Upper lobe of left lung (tissue), 6 donors: ENCODE measurements around the gene NCOA1. TPM values are rescaled to one million over a fixed set of nuclear protein-coding genes. Genes with fewer than 3 reads are reported as not detected.

Source experiments
- ATAC-seq, 2 donors: fragments of 200-7000 bp; cut with Tn5 transposase; one replicate each; pipeline ENCODE4 v1.9.1; 2022; ENCODE audit warnings: mild to moderate bottlenecking in 2 of 2, moderate library complexity in 2 of 2; ENCODE audit not compliant: low FRiP score in 2 of 2
- DNase-seq, 2 donors: peaks; one replicate each; pipeline ENCODE4 v3.0.0-alpha.2; 2019 to 2020
- H3K27ac ChIP-seq, 4 donors: fragments of 200-600 bp; sonication (generic); one replicate each; pipeline ENCODE4 v1.5.1; 2016 to 2019
- H3K27me3 ChIP-seq, 4 donors: fragments of 200-600 bp; sonication (generic); one replicate each; pipeline ENCODE4 v1.5.1; 2017 to 2019
- H3K36me3 ChIP-seq, 4 donors: fragments of 200-600 bp; sonication (generic); one replicate each; pipeline ENCODE4 v1.5.1; 2016 to 2019
- H3K4me1 ChIP-seq, 4 donors: fragments of 200-600 bp; sonication (generic); one replicate each; pipeline ENCODE4 v1.5.1; 2018 to 2019
- H3K4me3 ChIP-seq, 4 donors: fragments of 200-600 bp; sonication (generic); one replicate each; pipeline ENCODE4 v1.5.1; 2017 to 2019; ENCODE audit warnings: mild to moderate bottlenecking in 2 of 4, moderate library complexity in 1 of 4
- H3K9me3 ChIP-seq, 4 donors: fragments of 200-600 bp; sonication (generic); one replicate each; pipeline ENCODE4 v1.5.1; 2018 to 2019
- EP300 ChIP-seq, 4 donors: sonication (generic); formaldehyde crosslinking; IDR thresholded peaks; one replicate each; pipeline ENCODE4 v1.5.1; 2017; ENCODE audit warnings: antibody characterized with exemption in 4 of 4, control low read depth in 2 of 4
- POLR2A ChIP-seq, 4 donors: fragments of 450-650 bp; IDR thresholded peaks; one replicate each; pipeline ENCODE4 v1.5.1; 2016 to 2017; ENCODE audit warnings: antibody characterized with exemption in 4 of 4, mild to moderate bottlenecking in 2 of 4
- POLR2AphosphoS5 ChIP-seq, 2 donors: sonication (generic); formaldehyde crosslinking; IDR thresholded peaks; one replicate each; pipeline ENCODE4 v1.5.1; 2017; ENCODE audit warnings: antibody characterized with exemption in 2 of 2
- WGBS, 2 donors: methylation state at CpG; one replicate each; pipeline ENCODE4 v1.1.5; 2017 to 2018; 5-methylcytosine and 5-hydroxymethylcytosine counted together
- total RNA-seq, 6 donors: library from RNA; depleted of rRNA in 4 of 6; stranded (reverse); fragments of >200 nt in 4 of 6; gene quantifications; one replicate each; pipeline versions ENCODE4 v1.1.0 to v1.2.1, GENCODE V29; 2016 to 2021
- TF ChIP-seq, protein P1 (sequence below), 6 experiments: fragments of 450-650 bp in 4 of 6; fragments of 200-600 bp in 2 of 6; sonication (generic) in 2 of 6; IDR thresholded peaks; one replicate each; pipeline ENCODE4 v1.5.1; 2016 to 2019; ENCODE audit warnings: antibody characterized with exemption in 6 of 6
- donor health status: DM: no; HTN: no; CAD: no; lungs with moderate emphysema.
- donor health status: DM: no; HTN: yes; CAD: no; lungs with severe emphysema.

Gene NCOA1
- total RNA-seq, 6 donors from 2014 or later: 38.3 to 68.1 (median 42.5) TPM

GRCh38 chr2:24497685-24498084 is 6.6 kb downstream of the NCOA1 start:
- H3K4me3 ChIP-seq: no peak overlapping the region
- TF ChIP-seq, protein P1, sequence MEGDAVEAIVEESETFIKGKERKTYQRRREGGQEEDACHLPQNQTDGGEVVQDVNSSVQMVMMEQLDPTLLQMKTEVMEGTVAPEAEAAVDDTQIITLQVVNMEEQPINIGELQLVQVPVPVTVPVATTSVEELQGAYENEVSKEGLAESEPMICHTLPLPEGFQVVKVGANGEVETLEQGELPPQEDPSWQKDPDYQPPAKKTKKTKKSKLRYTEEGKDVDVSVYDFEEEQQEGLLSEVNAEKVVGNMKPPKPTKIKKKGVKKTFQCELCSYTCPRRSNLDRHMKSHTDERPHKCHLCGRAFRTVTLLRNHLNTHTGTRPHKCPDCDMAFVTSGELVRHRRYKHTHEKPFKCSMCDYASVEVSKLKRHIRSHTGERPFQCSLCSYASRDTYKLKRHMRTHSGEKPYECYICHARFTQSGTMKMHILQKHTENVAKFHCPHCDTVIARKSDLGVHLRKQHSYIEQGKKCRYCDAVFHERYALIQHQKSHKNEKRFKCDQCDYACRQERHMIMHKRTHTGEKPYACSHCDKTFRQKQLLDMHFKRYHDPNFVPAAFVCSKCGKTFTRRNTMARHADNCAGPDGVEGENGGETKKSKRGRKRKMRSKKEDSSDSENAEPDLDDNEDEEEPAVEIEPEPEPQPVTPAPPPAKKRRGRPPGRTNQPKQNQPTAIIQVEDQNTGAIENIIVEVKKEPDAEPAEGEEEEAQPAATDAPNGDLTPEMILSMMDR (IDR thresholded peaks at IDR 0.05): no peak
- H3K9me3 ChIP-seq: no peaks in the 10 kb centered on the region
- ATAC-seq (no peak), DNase-seq (no peak)
- H3K27me3 ChIP-seq: no peaks in the 10 kb centered on the region
- no peaks in the 10 kb centered on the region for H3K36me3 ChIP-seq
- H3K4me1 ChIP-seq: peaks cover 17 to 40% (median 35%) of the 10 kb centered on the region in 4 donors
- H3K27ac ChIP-seq: no peak overlapping the region

DNA sequence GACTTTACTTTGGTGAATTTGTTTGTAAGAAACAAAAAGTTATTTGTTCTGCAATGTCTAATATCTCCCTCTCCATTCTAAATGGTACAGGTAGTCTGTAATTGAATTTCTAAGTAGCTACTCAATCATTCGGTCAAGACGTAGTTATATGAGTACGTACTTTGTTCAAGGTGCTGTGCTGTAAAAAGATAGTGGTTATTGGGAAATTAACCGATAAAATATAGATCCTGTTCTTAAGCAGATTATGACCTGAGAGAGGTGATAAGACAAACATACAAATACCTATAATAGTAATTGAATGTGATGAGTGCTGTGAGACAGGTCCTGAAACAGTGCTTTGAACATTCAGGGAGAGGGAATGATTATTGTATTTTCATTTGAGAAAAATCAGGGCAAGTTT is 7.1 kb downstream of the NCOA1 start:
- peaks cover 14 to 36% (median 31%) of the 10 kb centered on the region in 4 donors for H3K4me1 ChIP-seq
- ATAC-seq: no peak

GRCh38 chr2:24501813-24502212 is 10.8 kb downstream of the NCOA1 start:
- DNase-seq (no peak), ATAC-seq (no peak)
- no peak for TF ChIP-seq EP300 (IDR thresholded peaks at IDR 0.05)
- TF ChIP-seq POLR2A (IDR thresholded peaks at IDR 0.05): no peak
- TF ChIP-seq POLR2AphosphoS5 (IDR thresholded peaks at IDR 0.05): no peak
- TF ChIP-seq, protein P1 (IDR thresholded peaks at IDR 0.05): no peak
- H3K9me3 ChIP-seq: no peaks in the 10 kb centered on the region
- H3K4me1 ChIP-seq: peaks cover 3 to 26% (median 13%) of the 10 kb centered on the region in 4 donors
- 87 to 89% methylated on average over 2 of the region's 2 CpGs for WGBS, 2 donors
- no peaks in the 10 kb centered on the region for H3K36me3 ChIP-seq
- no peaks in the 10 kb centered on the region for H3K27me3 ChIP-seq
- H3K4me3 ChIP-seq: no peak overlapping the region
- H3K27ac ChIP-seq: no peak overlapping the region

More for the DNA sequence above, 7.1 kb downstream of the NCOA1 start:
- Histone ChIP-seq H3K9me3 (no peaks in the 10 kb centered on the region), H3K27ac (no peak overlapping the region), H3K27me3 (no peaks in the 10 kb centered on the region), H3K36me3 (no peaks in the 10 kb centered on the region), H3K4me3 (no peak overlapping the region)
- no peak for DNase-seq
- WGBS, 2 donors: 80 to 82% methylated on average over 4 of the region's 4 CpGs
- no peak for TF ChIP-seq POLR2A (IDR thresholded peaks at IDR 0.05)
- no peak for TF ChIP-seq EP300 (IDR thresholded peaks at IDR 0.05)
- TF ChIP-seq, protein P1 (IDR thresholded peaks at IDR 0.05): no peak
- no peak for TF ChIP-seq POLR2AphosphoS5 (IDR thresholded peaks at IDR 0.05)

DNA sequence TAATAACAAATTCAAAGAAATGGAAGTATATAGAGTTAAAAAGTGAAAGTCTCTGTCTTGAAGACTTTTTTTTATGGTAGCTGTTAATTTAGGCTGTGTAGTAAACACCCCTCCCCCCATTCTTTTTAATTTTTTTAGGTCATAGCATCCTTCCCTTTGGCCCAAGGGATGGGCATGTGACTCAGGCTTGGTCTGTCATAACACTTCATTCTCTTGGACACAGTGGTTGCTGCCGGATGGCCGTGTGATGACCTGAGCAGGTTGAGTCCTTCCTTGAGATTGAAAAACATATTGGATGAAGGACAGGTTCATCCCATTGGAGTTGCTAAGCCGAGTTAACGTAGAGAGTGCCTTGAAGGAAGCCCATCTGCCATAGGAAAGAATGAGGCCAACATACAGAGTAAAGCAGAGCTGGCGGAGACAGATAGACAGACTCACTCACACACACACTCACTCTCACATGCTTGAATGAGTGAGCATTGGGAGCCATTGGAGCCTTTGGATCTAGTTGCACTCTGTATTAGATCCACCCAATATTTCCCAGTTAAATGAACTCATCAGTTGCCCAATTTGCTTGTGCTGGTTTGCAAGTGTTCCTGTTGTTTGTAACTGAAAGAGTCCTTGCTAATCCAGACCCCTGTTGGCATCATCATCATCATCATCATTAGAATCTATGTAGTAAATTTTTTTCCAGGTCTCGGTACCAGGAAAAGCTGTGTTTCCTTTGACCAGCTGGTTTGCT is 14.7 kb downstream of the NCOA1 start:
- H3K27me3 ChIP-seq: no peaks in the 10 kb centered on the region
- H3K9me3 ChIP-seq: no peaks in the 10 kb centered on the region
- H3K4me1 ChIP-seq: peaks cover 0 to 24% (median 11%) of the 10 kb centered on the region in 4 donors
- ATAC-seq: no peak
- 91 to 94% methylated on average over 6 of the region's 6 CpGs for WGBS, 2 donors
- no peak overlapping the region for H3K27ac ChIP-seq
- H3K4me3 ChIP-seq: no peak overlapping the region
- no peak for DNase-seq
- TF ChIP-seq POLR2A (IDR thresholded peaks at IDR 0.05): no peak
- TF ChIP-seq POLR2AphosphoS5 (IDR thresholded peaks at IDR 0.05): no peak
- no peak for TF ChIP-seq EP300 (IDR thresholded peaks at IDR 0.05)
- TF ChIP-seq, protein P1 (IDR thresholded peaks at IDR 0.05): no peak
- H3K36me3 ChIP-seq: no peaks in the 10 kb centered on the region

GRCh38 chr2:24507549-24507948 is 16.5 kb downstream of the NCOA1 start:
- Histone ChIP-seq H3K4me1 (peaks cover 12 to 35% (median 21%) of the 10 kb centered on the region in 4 donors), H3K27me3 (no peaks in the 10 kb centered on the region), H3K27ac (no peak overlapping the region), H3K9me3 (no peaks in the 10 kb centered on the region), H3K4me3 (no peak overlapping the region), H3K36me3 (no peaks in the 10 kb centered on the region)
- ATAC-seq: no peak
- TF ChIP-seq POLR2AphosphoS5 (IDR thresholded peaks at IDR 0.05) (no peak), POLR2A (IDR thresholded peaks at IDR 0.05) (no peak), EP300 (IDR thresholded peaks at IDR 0.05) (no peak)
- TF ChIP-seq, protein P1 (IDR thresholded peaks at IDR 0.05): no peak
- WGBS, 2 donors: 47 to 59% methylated on average over 4 of the region's 4 CpGs
- DNase-seq: no peak
